ENCODE data around the gene SNTG2. TPM values are rescaled to one million over a fixed set of nuclear protein-coding genes. Genes with fewer than 3 reads are reported as not detected.

The SNTG2 gene
- total RNA-seq, 1 donor from 2014 or later: 2.2 TPM

- intact Hi-C loops (cut with micrococcal nuclease): no loop called here
- DNase-seq (no peak), ATAC-seq (ENCODE audit: low read depth) (no peak)
- POLR2A ChIA-PET: no interaction called here
- Mint-ChIP-seq H3K4me1 (no peaks in the 10 kb centered on the region), H3K36me3 (ENCODE audit: low read depth) (no peaks in the 10 kb centered on the region), H3K4me3 (no peak overlapping the region), H3K27ac (no peak overlapping the region), H3K27me3 (no peaks in the 10 kb centered on the region), H3K9me3 (no peaks in the 10 kb centered on the region)
- no peak for TF ChIP-seq CTCF (IDR thresholded peaks at IDR 0.05)
- CTCF ChIA-PET: no interaction called here
Observed at GRCh38 chr2:1310202-1310601, 359.6 kb downstream of the SNTG2 start.

- Mint-ChIP-seq H3K4me1 (no peaks in the 10 kb centered on the region), H3K9me3 (no peaks in the 10 kb centered on the region), H3K36me3 (ENCODE audit: low read depth) (no peaks in the 10 kb centered on the region), H3K27ac (no peak overlapping the region), H3K27me3 (peaks cover 2% of the 10 kb centered on the region), H3K4me3 (no peak overlapping the region)
- POLR2A ChIA-PET: no interaction called here
- no peak for ATAC-seq (ENCODE audit: low read depth)
- no peak for DNase-seq
- CTCF ChIA-PET: no interaction called here
- no peak for TF ChIP-seq CTCF (IDR thresholded peaks at IDR 0.05)
- intact Hi-C loops (cut with micrococcal nuclease): no loop called here
Observed at GRCh38 chr2:1310866-1311265, 360.2 kb downstream of the SNTG2 start.

GRCh38 chr2:1313240-1313924, 362.7 kb downstream of the SNTG2 start:
- Mint-ChIP-seq H3K4me3 (no peak overlapping the region), H3K27me3 (peaks cover 2% of the 10 kb centered on the region), H3K4me1 (no peaks in the 10 kb centered on the region), H3K36me3 (ENCODE audit: low read depth) (no peaks in the 10 kb centered on the region), H3K9me3 (no peaks in the 10 kb centered on the region), H3K27ac (no peak overlapping the region)
- ATAC-seq (ENCODE audit: low read depth): no peak
- no peak for DNase-seq
- intact Hi-C loops (cut with micrococcal nuclease): no loop called here
- ChIA-PET POLR2A (no interaction called here), CTCF (no interaction called here)
- no peak for TF ChIP-seq CTCF (IDR thresholded peaks at IDR 0.05)

GRCh38 chr2:1314254-1314653, 363.6 kb downstream of the SNTG2 start:
- Mint-ChIP-seq H3K27ac (no peak overlapping the region), H3K4me3 (no peak overlapping the region), H3K27me3 (peaks cover 2% of the 10 kb centered on the region), H3K4me1 (no peaks in the 10 kb centered on the region), H3K9me3 (no peaks in the 10 kb centered on the region), H3K36me3 (ENCODE audit: low read depth) (no peaks in the 10 kb centered on the region)
- CTCF ChIA-PET: no interaction called here
- TF ChIP-seq CTCF (IDR thresholded peaks at IDR 0.05): no peak
- intact Hi-C loops (cut with micrococcal nuclease): no loop called here
- ATAC-seq (ENCODE audit: low read depth) (no peak), DNase-seq (no peak)
- POLR2A ChIA-PET: no interaction called here

- no peaks in the 10 kb centered on the region for H3K4me1 Mint-ChIP-seq
- DNase-seq (no peak), ATAC-seq (ENCODE audit: low read depth) (no peak)
- peaks cover 2% of the 10 kb centered on the region for H3K27me3 Mint-ChIP-seq
- H3K4me3 Mint-ChIP-seq: no peak overlapping the region
- POLR2A ChIA-PET: no interaction called here
- H3K9me3 Mint-ChIP-seq: no peaks in the 10 kb centered on the region
- CTCF ChIA-PET: no interaction called here
- H3K27ac Mint-ChIP-seq: no peak overlapping the region
- no peaks in the 10 kb centered on the region for H3K36me3 Mint-ChIP-seq (ENCODE audit: low read depth)
- TF ChIP-seq CTCF (IDR thresholded peaks at IDR 0.05): no peak
- intact Hi-C loops (cut with micrococcal nuclease): no loop called here
Observed at GRCh38 chr2:1318366-1319009, 367.8 kb downstream of the SNTG2 start.
